HCT116 (cell line): ENCODE results near the gene PAX8.

Source experiments
- ATF3 ChIP-seq: IDR thresholded peaks from 2 replicates; pipeline ENCODE4 v1.6.1; 2012
- CBX3 ChIP-seq: IDR thresholded peaks from 2 replicates; pipeline ENCODE4 v1.6.1; 2012; ENCODE audit warnings: low read depth
- CEBPB ChIP-seq: IDR thresholded peaks from 2 replicates; pipeline ENCODE4 v1.6.1; 2012; ENCODE audit warnings: low read depth
- CTCF ChIP-seq, 3 experiments: fragments of 200-600 bp in 1 of 3; sonication (generic) in 1 of 3; IDR thresholded peaks in 2 of 3; conservative IDR thresholded peaks in 1 of 3; 2 replicates each; pipeline ENCODE4 v1.5.1; 2012 to 2017; ENCODE audit warnings: low read depth in 2 of 3, low read length in 2 of 3, antibody characterized with exemption in 1 of 3, borderline replicate concordance in 1 of 3, control low read depth in 1 of 3, mild to moderate bottlenecking in 1 of 3, mixed read lengths in 1 of 3, mixed run types in 1 of 3, moderate library complexity in 1 of 3; ENCODE audit not compliant: insufficient read depth in 1 of 3
- EZH2phosphoT487 ChIP-seq: fragments of 200-600 bp; IDR thresholded peaks from 2 replicates; pipeline ENCODE4 v1.6.1; 2018; ENCODE audit warnings: antibody characterized with exemption, borderline replicate concordance
- POLR2A ChIP-seq: IDR thresholded peaks from 2 replicates; pipeline ENCODE4 v1.7.0; 2011; ENCODE audit warnings: borderline replicate concordance; ENCODE audit not compliant: insufficient read depth, insufficient read length; ENCODE audit errors: extremely low read depth
- POLR2AphosphoS5 ChIP-seq: IDR thresholded peaks from 2 replicates; pipeline ENCODE4 v1.6.1; 2011; ENCODE audit warnings: mild to moderate bottlenecking, low read depth, low read length, moderate library complexity
- SP1 ChIP-seq: IDR thresholded peaks from 2 replicates; pipeline ENCODE4 v1.6.1; 2012; ENCODE audit warnings: low read depth
- YY1 ChIP-seq: IDR thresholded peaks from 2 replicates; pipeline ENCODE4 v1.6.1; 2011; ENCODE audit warnings: low read length, low read depth, moderate library complexity, mild to moderate bottlenecking; ENCODE audit not compliant: insufficient replicate concordance; ENCODE audit errors: extremely low read depth
- ZFX ChIP-seq: fragments of 450-650 bp; IDR thresholded peaks from 2 replicates; pipeline ENCODE4 v1.6.1; 2017

DNA sequence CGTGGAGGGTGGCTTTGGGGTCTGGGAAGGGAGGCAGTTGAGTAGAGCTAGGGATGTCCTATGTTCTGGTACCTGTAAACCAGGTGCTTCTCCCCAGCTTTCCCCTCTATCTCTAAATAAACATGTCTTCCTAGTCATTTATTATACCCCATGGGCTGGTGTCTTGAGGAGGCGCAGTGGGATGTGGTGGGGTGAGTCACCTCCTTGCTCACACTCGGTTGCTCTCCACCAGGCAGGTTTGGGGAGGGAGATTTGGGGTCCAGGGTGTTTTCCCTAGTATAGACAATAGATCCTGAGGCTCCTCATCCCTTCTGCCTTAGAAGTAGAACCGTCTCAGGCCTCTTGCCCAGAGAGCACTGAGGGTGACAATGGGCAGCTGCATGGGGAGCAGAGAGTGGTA is 99.8 kb downstream of the PAX8 start:
- TF ChIP-seq YY1 (no peak), CBX3 (no peak), POLR2AphosphoS5 (no peak), ZFX (no peak), CEBPB (no peak), CTCF (IDR thresholded peaks at IDR 0.05 in 2 of 3, conservative IDR thresholded peaks at IDR 0.05 in 1 of 3; ENCODE audit: borderline replicate concordance in 1 of 3, insufficient read depth in 1 of 3, low read depth in 2 of 3, low read length in 2 of 3) (no peak), POLR2A (no peak), ATF3 (no peak), SP1 (no peak), EZH2phosphoT487 (no peak)
